PC-3 (cell line): ENCODE results near the gene HIPK2. TPM values are rescaled to one million over a fixed set of nuclear protein-coding genes. Genes with fewer than 3 reads are reported as not detected.

Experiments used
- ATAC-seq: fragments of 200-7000 bp; cut with Tn5 transposase; 2 replicates; pipeline ENCODE4 v1.9.1; 2020; ENCODE audit warnings: mild to moderate bottlenecking, moderate library complexity
- BruUV-seq: library from RNA; stranded (reverse); fragments of 400-500 nt; replicated peaks from 2 replicates; lab custom pipeline; 2021; lab: Mats Ljungman, UMichigan
- CTCF ChIA-PET: fragments of 300-600 bp; sonication (Branson Sonifier 250); formaldehyde crosslinking; loops from one replicate; lab custom pipeline; 2022; ENCODE audit warnings: antibody characterized with exemption; lab: Charles Lee
- POLR2A ChIA-PET: fragments of 300-600 bp; sonication (Branson Sonifier 250); formaldehyde crosslinking; loops from one replicate; lab custom pipeline; 2022; ENCODE audit warnings: antibody characterized with exemption; ENCODE audit not compliant: unreplicated experiment; lab: Charles Lee
- DNase-seq: peaks from one replicate; pipeline ENCODE4 v3.0.0-alpha.2; 2015
- H2AFZ ChIP-seq: fragments of 300-600 bp; sonication (generic); 2 replicates; pipeline ENCODE4 v1.6.0; 2016; ENCODE audit warnings: antibody characterized with exemption, low read length
- H3F3A ChIP-seq: fragments of 300-600 bp; sonication (generic); one replicate; pipeline ENCODE4 v1.6.0; 2017; ENCODE audit warnings: antibody characterized with exemption, low read length, control low read depth, mild to moderate bottlenecking; ENCODE audit not compliant: unreplicated experiment
- H3K27ac ChIP-seq: fragments of 300-600 bp; sonication (generic); 2 replicates; pipeline ENCODE4 v1.5.1; 2016; ENCODE audit warnings: mild to moderate bottlenecking, low read length
- H3K27me3 ChIP-seq: fragments of 300-600 bp; sonication (generic); 2 replicates; pipeline ENCODE4 v1.6.1; 2016; ENCODE audit warnings: low read length, mixed read lengths
- H3K36me3 ChIP-seq: fragments of 300-600 bp; sonication (generic); 2 replicates; pipeline ENCODE4 v1.6.1; 2016; ENCODE audit warnings: low read depth, mixed run types, low read length, mixed read lengths
- H3K4me1 ChIP-seq: fragments of 300-600 bp; sonication (generic); 2 replicates; pipeline ENCODE4 v1.5.1; 2016; ENCODE audit warnings: low read length; ENCODE audit not compliant: insufficient read depth
- H3K4me2 ChIP-seq: fragments of 300-600 bp; sonication (generic); 2 replicates; pipeline ENCODE4 v1.6.0; 2016; ENCODE audit warnings: low read length
- H3K4me3 ChIP-seq: fragments of 300-600 bp; sonication (generic); 2 replicates; pipeline ENCODE4 v1.5.1; 2016; ENCODE audit warnings: mild to moderate bottlenecking, low read length, mixed read lengths
- H3K79me2 ChIP-seq: fragments of 300-600 bp; sonication (generic); 2 replicates; pipeline ENCODE4 v1.6.1; 2017; ENCODE audit warnings: low read length, mixed read lengths
- H3K9ac ChIP-seq: fragments of 300-600 bp; sonication (generic); 2 replicates; pipeline ENCODE4 v1.6.0; 2016; ENCODE audit warnings: mild to moderate bottlenecking, low read length
- H3K9me2 ChIP-seq: fragments of 300-600 bp; sonication (generic); replicated peaks from 2 replicates; pipeline ENCODE4 v1.6.1; 2016; ENCODE audit warnings: mixed run types, low read length, mixed read lengths
- H3K9me3 ChIP-seq: fragments of 300-600 bp; sonication (generic); 2 replicates; pipeline ENCODE4 v1.6.1; 2016; ENCODE audit warnings: low read length, mixed read lengths
- H4K20me1 ChIP-seq: fragments of 300-600 bp; sonication (generic); 2 replicates; pipeline ENCODE4 v1.6.1; 2016; ENCODE audit warnings: low read length, mixed read lengths
- EZH2 ChIP-seq: fragments of 300-600 bp; sonication (generic); IDR thresholded peaks from one replicate; pipeline ENCODE4 v1.6.1; 2017; ENCODE audit warnings: antibody characterized with exemption, mild to moderate bottlenecking, low read length; ENCODE audit not compliant: unreplicated experiment
- EZH2phosphoT487 ChIP-seq: fragments of 300-600 bp; sonication (generic); IDR thresholded peaks from 2 replicates; pipeline ENCODE4 v1.6.1; 2018; ENCODE audit warnings: mild to moderate bottlenecking, antibody characterized with exemption, low read length, borderline replicate concordance
- intact Hi-C: fragments of 100-400 bp; cut with micrococcal nuclease; formaldehyde crosslinking; loops from 2 replicates; pipeline ENCODE4 v1.9.0; 2023
- total RNA-seq: library from RNA; depleted of rRNA; stranded (reverse); fragments of >200 nt; gene quantifications from 2 replicates; pipeline ENCODE4 v1.2.3, GENCODE V29; 2014
- TF ChIP-seq, protein P1 (sequence below): fragments of 300-600 bp; sonication (generic); conservative IDR thresholded peaks from 2 replicates; pipeline ENCODE4 v1.5.1; 2017; ENCODE audit warnings: antibody characterized with exemption, low read depth, mild to moderate bottlenecking, low read length

Gene HIPK2
- total RNA-seq, 1 experiment from 2014 or later, result 38.1 TPM

DNA sequence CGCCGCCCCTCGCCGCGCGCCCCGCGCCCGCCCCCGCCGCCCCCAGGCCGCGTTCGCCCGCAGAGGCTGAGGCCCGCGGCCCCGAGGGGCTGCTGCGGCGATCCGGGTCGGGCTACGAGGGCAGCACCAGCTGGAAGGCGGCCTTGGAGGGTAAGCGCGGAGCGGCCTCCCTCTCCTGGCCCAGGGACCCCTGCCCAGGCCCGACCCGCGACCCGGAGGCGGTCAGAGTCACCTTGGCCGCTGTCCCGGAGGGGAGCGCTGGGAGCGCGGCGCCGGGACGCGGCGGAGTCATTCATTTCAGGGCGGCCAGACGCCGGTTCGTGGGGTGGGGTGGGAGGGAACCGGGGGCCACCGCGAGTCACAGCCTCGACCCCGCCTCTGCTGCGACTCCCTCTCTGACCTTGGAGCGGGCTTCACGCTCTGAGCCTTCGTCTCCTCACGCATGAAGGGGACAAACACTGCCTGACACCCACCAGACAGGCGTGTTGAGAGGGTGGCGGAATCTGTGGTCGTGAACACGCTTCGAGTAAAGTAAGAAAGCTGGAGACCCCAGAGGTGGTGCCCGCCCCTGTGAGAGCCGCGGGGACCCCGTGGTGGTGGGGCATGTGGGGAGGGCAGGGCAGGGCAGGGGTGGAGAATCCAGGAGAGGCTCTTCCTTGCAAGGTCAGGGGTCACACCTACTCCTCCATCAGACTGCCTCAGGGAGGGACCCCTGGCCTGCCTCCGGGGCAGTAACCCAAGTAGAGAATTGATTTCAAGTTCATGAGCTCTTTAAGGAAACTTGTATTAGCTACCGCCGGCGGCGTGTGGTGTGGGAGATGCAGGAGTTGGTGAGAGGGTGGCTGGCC lies 253.6 kb downstream of the HIPK2 start:
- Histone ChIP-seq H3K4me2 (no peak overlapping the region), H3F3A (no peaks in the 10 kb centered on the region), H3K9me2 (no peaks in the 10 kb centered on the region), H3K36me3 (no peaks in the 10 kb centered on the region), H3K27ac (no peak overlapping the region), H3K79me2 (no peaks in the 10 kb centered on the region), H3K9ac (no peak overlapping the region), H3K9me3 (no peaks in the 10 kb centered on the region), H2AFZ (no peak overlapping the region), H4K20me1 (no peaks in the 10 kb centered on the region), H3K4me3 (no peak overlapping the region), H3K4me1 (no peaks in the 10 kb centered on the region), H3K27me3 (no peaks in the 10 kb centered on the region)
- ChIA-PET POLR2A (no interaction called here), CTCF (no interaction called here)
- no peak for ATAC-seq
- BruUV-seq, result no TSS peak
- intact Hi-C loops, result no loop called here
- TF ChIP-seq EZH2phosphoT487, result no peak
- TF ChIP-seq, protein P1, sequence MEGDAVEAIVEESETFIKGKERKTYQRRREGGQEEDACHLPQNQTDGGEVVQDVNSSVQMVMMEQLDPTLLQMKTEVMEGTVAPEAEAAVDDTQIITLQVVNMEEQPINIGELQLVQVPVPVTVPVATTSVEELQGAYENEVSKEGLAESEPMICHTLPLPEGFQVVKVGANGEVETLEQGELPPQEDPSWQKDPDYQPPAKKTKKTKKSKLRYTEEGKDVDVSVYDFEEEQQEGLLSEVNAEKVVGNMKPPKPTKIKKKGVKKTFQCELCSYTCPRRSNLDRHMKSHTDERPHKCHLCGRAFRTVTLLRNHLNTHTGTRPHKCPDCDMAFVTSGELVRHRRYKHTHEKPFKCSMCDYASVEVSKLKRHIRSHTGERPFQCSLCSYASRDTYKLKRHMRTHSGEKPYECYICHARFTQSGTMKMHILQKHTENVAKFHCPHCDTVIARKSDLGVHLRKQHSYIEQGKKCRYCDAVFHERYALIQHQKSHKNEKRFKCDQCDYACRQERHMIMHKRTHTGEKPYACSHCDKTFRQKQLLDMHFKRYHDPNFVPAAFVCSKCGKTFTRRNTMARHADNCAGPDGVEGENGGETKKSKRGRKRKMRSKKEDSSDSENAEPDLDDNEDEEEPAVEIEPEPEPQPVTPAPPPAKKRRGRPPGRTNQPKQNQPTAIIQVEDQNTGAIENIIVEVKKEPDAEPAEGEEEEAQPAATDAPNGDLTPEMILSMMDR, result no peak
- TF ChIP-seq EZH2, result no peak
- no peak for DNase-seq

DNA sequence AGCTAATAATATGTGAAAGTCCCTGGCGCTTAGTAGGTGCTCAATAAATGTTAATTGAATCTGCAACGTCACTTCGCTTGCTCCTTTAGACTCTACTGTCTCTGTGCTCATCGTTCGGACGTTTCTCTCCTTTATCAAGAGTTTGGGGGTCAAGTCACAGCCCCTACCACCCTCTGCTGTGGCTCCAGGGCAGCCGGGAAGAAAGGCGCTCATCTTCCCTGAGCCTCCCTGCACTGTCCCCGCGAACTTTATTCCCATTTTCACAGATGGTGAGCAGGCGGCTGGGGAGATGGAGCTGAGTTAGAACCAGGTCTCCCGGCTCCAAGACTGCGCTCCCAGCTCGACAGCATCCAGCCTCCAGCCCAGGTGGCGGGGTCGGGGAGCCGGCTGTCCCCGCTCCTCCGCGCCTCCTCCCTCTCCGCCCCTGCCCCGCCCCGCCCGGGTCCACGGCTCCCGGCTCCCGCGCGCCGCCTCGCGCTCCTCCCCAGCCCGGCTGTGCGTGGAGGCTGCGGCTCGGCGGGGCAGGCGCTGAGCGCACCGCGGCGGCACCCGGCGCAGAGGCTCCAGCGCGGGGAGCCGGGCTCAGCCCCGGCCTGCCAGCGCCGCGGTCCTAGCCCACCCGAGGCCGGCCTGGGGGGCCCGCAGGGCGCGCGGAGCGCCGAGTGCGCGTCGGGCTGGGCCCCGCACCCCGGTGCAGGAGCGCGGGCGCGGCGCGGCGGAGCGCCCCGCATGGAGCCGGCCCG lies 254.4 kb downstream of the HIPK2 start, which contains the start of gene CLEC2L:
Gene CLEC2L, plus strand, starts transcription at position 487 of the 743 bp plus-strand sequence. Its CDS starts 243 bp downstream, at position 730.
- intact Hi-C loops, result no loop called here
- H3K27ac ChIP-seq, result no peak within 1 kb of the TSS
- no peaks in the 10 kb centered on the region for H3K27me3 ChIP-seq
- ATAC-seq (peak; percentile 41), DNase-seq (no peak)
- H3K36me3 ChIP-seq, result no peaks in the 10 kb centered on the region
- H3K79me2 ChIP-seq, result no peaks in the 10 kb centered on the region
- no peaks in the 10 kb centered on the region for H3K9me3 ChIP-seq
- no peaks in the 10 kb centered on the region for H3K4me1 ChIP-seq
- H2AFZ ChIP-seq, result no peak within 1 kb of the TSS
- no peak for TF ChIP-seq EZH2
- TF ChIP-seq, protein P1, result no peak
- TF ChIP-seq EZH2phosphoT487, result no peak
- H4K20me1 ChIP-seq, result no peaks in the 10 kb centered on the region
- no peak within 1 kb of the TSS for H3K4me2 ChIP-seq
- no peak within 1 kb of the TSS for H3K9ac ChIP-seq
- no peak within 1 kb of the TSS for H3K4me3 ChIP-seq
- no peaks in the 10 kb centered on the region for H3F3A ChIP-seq
- H3K9me2 ChIP-seq, result no peaks in the 10 kb centered on the region
- BruUV-seq, result no TSS peak
- POLR2A ChIA-PET, result no interaction called here
- CTCF ChIA-PET, result no interaction called here
